Cerebellar cortex (tissue), 1 donor: Measurements from ENCODE around the gene PITX1.
"Not testable (repeated sequence)": the region's sequence is repeated elsewhere in the genome, so short reads cannot be mapped to it uniquely, and the experiment has no call there.

Source experiments
- DNase-seq: peaks from one replicate; pipeline ENCODE4 v3.0.0-alpha.2; 2015; ENCODE audit warnings: low spot score

Gene PITX1

DNA sequence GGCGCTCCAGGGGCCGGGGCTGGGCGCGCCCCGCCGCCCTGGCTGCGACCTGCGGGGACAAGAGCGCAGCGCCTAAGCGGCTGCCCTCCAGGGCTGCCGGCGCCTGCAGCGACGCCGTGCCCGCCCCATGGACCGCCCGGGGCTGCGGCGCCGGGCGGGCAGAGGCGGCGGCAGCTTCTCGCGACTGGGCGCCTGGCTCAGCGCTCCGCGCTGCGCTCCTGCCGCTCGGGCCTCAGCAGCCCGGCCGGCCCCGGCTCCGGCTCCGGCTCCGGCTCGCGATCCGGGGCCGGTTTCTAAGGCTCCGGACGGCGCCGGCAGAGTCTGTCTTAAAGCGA, at the start of gene PITX1:
TSS of gene PITX1 (minus strand) at position 328 of the 335 bp plus-strand sequence. CDS start 347 bp downstream, outside the sequence.
- no peak for DNase-seq

DNA sequence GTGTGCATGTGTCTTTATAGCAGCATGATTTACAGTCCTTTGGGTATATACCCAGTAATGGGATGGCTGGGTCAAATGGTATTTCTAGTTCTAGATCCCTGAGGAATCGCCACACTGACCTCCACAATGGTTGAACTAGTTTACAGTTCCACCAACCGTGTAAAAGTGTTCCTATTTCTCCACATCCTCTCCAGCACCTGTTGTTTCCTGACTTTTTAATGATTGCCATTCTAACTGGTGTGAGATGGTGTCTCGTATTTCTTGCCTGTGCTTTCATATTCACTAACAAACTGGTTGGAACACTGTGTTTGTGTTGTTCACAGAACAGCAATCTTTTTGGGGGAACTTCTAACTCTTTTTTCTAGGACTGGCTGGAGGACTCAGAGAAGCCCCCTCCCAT, 49.3 kb upstream of the PITX1 start:
- not testable (repeated sequence) for DNase-seq

DNA sequence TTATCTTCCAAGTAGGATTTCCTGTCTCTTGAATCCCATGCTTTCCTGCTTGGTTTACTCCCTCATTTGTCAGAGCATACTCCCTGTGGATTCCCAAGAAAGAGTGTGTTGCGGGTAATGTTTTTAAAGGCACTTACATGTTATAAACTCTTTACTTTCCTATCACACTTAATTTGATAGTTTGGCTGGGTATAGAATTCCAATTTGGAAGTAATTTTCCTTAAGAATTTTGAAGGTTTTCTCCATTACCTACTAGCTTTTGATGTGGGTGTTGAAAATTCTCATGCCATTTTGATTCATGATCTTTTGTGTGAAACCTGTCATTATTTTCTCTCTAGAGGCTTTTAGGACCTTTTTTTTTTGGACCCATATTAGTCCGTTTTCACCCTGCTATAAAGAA, 47.2 kb upstream of the PITX1 start:
- DNase-seq, result no peak

DNA sequence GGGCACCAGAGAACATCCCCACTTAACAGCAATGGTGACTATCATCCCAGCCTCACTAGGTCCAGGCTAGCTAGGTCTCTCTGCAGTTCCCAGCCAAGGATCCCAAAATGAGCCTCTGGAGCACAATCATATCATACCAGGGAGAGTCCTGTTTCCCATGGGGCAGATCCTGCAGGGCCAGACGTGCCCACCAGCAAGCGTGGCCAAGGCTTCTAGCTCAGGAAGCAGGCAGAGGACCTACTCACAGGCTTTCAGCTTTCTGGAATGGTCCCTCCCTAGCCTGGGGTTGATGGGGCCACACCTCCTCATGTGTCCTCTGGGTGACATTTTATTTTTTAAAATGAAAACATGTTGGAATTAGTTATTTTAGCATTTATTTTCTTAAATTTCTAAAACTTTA, 45.7 kb upstream of the PITX1 start:
- DNase-seq, result no peak

DNA sequence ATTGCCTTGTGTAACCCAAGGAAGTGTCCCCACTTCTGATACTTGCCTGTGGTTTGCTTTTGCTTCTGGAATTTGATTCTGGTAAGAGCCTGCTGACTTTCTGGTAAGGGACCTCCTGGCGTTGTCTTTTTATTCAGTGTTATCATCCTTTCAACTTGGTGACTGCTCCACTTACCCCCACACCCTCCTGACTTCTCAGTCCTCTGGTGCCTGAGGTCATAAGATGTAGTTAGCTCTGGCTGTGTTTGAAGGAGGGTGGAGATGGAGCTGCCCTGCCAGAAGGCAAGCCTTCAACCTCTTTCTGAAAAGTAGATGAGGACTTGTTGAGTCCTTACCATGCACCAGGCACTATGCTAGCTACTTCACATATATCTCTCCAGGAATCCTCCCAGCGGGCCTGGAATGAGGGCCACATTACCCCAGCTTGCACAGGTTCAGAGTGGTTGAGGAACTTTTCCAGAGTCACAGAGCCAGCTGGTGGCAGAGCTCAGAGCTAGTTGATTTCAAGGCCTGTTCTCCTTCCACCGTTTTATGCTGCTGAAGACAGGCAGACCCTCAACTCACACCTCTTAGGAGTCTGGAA, 45.2 kb upstream of the PITX1 start:
- DNase-seq, result no peak

DNA sequence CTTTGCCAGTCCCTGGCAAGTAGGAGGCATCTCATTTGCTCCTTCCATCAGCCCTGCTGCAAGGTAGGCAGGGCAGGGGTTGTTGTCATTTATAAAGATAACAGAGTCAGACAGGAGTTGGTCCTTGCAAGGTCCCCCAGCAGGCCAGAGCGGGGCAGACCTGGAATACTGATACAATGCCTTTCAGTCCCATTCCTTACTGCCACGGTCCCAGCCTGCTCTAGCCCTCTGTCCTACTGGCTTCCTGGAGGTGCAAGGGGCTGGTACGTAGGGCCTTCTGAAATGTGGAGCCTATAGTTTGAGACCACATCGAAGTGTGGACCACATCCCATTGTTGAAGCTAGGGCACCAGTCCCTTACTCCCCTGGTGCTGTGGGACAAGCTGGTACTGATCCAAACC, 42.8 kb upstream of the PITX1 start:
- no peak for DNase-seq

DNA sequence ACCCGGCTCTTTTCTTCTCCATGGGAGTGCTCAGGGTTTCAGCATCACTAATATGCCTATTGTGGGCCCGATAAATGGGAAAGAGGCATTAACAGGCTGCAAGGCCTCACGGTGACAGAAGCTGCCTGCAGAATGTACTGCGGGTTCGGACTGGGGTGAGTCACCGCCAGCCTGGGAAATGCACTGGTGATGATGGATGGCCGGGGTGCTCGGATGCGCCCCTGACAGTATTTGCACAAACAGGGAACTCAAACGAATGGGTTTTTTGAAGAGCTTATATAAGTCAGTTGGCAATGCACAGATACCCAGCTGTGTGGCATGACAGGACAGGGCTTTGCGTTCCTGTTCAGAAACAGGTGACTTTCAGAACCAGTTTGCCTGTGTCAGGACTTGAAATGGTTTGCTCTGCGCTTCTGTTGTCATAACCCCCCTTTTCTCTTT, 42.0 kb upstream of the PITX1 start:
- DNase-seq, result no peak

DNA sequence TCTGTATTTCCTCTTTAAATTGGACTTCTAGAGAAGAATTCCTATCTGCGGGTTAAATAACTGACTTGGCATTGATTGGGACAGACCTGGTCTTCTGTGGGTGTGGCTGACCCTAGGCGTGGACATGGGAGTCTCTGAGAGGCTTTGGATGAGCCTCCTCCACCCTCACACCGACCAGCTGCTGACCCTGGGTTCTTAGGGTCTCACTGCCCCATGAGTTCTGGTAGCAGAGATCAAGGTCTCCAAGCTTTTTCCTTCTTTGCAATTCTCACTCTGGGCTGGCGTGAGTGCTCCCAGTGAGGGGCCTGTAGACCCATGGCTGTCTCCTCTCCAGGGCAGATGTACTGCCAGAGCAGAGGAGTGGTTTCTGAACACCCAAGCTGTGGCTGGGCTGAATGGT, 41.6 kb upstream of the PITX1 start:
- no peak for DNase-seq

DNA sequence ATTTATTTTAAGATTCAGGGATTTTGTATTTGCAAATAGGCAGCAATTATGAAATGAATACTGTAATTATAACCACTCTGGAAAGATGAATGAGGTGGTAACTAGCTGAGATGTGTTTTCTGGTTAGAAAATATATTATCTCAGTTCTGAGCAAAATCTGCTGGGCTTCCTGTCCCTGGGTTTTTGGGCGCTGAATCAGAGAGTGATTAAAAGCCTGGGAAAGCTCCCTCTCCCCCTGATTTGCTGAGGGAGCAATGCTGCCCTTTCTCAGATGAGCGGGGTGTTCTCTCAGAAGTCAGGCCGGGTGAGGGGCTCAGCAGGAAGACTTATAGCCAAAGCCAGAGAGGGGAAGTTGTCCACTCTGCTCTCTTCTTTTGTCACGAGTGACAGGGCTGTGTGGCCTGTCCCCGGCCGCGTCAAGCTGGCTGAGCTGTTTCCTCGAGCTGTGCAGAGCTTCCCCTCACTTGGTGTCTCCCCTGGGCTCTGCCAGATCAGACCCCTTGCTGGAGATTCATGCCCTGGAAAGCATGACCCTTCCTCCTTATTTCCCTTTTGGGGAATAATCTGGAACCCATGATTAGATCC, 39.8 kb upstream of the PITX1 start:
- DNase-seq, result no peak

DNA sequence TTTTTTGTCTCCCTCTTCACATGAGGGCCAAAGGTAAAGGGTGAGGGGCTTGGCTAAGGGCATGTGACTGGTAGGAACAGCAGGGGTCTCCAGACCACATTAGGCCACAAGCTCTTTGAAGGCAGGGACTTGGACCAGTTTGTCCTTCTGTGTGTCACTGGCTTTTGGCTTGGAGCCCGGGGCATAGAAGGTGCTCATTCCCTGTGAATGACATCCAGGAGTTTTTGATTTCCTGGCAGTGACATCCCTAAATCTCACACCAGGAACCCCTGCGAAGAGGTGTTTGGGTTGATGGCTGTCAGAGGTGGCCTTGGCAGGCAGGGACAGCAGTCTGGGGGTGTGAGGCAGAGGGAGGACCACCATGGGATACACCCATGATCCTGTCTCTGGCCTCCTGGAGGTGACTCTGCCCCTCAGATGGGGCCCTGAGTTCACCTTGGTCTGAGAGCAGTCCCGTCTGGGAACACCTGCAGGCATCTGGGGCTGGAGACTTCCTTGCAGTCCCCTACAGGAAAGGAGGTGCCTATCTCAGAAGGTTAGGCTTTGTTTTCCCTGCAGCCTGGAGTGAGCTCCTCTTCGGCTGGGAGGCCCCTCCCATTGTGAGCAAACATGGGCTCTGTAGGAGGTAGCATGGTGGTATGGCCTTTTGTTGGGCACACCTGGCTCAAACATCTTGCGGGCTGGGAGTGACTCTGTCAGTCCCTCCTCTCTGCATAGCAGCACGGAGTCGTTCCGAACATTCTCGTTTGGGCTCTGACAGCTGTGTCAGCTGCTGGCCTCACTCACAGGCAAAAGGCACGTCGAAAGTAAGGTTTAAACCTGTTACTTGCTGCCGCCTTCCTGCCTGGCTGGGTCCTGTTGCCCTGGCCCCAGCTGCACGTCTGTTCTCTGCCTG, 38.6 kb upstream of the PITX1 start:
- no peak for DNase-seq

DNA sequence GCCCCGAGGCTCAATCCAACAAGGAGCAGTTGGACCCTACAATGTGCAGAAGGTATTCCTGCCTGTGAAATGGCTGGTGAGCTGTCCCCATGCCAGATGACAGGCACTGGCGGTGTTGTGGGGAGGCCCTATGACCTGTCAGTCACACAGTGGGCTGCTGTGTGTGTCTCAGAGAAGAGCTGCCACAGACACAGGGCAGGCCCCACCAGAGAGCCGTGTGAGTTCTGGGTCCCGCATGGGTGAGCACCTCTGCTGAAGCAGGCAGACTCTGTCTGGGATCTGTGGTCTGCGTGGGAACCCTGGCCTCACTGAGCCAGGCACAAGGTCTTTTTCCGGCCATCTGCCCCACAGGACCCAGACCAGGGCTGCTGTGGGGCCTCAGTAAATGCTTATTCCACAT, 37.3 kb upstream of the PITX1 start:
- no peak for DNase-seq

DNA sequence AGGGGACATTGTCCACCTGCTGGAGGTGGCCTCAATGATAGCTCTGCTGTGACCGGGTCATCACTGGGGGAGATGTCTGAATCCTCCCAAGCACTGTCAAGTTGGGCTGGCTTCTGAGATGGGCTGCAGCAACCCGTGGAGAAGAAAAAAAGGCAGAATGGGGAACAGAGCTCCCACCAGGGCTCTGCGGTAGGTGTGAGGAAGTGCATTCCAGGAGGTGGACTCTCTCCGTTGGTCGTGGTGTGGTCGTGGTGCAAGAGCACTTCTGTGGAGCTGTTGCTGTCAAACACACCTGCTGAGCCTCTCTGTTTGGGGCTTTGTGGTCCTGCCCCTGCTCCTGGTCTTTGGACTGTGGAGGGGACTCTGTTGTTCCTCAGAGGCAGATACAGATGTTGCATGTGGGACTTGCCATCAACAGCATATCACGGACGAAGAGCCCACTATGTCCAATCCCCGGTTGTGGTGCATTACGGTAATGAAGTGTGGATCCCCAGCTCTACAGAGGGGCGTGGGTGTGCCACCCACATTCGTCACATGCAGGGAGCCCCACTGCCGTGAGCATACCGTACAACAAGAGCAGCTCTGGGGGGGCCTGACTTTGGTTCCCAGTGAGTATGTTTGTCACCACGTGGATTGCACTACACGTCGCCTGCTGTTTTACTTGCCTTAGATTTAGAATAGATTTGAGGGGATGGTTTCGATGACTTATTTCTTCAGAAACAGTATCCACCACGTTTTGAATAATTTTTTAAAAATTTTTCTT, 36.0 kb upstream of the PITX1 start:
- DNase-seq, result no peak

DNA sequence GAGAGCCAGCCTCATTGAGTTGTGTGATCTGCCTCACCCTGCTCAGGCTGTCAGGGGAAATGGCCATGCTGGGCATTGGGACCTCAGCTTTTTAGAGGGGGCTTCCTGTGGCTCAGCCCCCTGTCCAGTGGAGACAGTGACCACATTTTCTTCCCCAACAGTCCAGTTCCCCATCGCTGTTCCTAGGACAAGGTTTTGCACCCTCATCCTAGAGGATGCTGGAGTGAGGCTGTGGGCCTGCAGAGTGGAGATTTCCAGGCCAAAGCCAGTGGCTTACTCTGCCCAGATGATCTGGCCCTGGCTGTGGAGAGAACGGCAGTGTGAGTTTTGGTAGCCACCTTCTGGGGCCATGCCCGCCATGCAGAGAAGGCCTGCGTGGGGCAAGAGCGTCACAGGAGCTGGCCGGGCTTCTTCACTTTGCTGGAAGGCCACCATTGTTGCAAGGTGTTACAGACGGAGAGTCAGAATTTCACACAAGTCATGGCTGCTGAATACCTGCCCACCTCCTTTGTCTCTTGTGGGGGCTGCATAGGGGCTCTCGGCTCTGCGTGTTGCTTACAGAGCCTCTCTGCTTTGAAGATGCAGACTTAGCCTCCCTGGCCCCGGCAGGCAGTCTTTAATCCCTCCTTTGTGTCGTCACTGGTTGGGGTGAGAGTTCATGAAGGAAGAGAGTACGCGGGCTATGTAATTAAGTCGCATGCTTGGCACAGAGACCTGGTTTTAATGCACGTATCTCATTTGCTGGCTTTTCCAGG, 35.2 kb upstream of the PITX1 start:
- DNase-seq, result no peak

DNA sequence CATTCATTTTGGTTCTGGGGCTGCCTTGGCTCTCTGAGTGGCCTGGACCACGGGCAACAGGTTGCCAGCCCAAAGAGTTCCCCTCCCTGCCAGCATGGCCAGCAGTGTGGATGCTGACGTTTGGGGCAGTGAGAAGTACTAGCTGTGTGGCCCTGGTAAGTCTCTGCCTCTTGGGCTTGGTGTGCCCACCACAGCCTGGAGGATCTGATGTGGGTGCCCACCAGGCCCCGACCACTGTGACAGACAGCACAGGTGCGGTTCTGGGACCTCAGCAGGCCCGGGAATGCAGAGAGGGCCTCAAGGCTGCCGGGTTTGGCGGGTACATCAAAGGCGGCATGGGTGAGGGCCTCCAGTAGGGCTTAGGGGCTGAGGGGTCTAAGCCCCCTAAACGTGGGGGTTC, 33.6 kb upstream of the PITX1 start:
- DNase-seq, result no peak

DNA sequence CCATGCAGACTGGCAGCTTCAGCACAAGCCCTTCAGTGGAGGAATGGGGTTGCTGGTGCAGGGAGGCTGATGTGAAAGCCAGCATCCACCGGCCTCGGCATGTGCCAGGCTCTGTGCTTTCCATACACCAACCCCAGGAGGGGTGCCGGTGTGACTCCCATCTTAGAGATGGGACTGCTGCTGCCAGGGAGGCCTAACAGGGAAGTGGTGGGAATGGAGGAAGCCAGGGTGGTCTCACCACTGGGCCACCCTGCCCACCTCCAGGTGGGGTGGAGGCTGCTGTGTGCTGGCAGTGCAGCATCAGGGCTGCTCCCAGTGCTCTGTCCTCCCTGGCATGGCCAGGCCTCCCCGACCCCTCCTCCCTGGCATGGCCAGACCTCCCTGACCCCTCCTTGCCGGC, 32.8 kb upstream of the PITX1 start:
- no peak for DNase-seq

DNA sequence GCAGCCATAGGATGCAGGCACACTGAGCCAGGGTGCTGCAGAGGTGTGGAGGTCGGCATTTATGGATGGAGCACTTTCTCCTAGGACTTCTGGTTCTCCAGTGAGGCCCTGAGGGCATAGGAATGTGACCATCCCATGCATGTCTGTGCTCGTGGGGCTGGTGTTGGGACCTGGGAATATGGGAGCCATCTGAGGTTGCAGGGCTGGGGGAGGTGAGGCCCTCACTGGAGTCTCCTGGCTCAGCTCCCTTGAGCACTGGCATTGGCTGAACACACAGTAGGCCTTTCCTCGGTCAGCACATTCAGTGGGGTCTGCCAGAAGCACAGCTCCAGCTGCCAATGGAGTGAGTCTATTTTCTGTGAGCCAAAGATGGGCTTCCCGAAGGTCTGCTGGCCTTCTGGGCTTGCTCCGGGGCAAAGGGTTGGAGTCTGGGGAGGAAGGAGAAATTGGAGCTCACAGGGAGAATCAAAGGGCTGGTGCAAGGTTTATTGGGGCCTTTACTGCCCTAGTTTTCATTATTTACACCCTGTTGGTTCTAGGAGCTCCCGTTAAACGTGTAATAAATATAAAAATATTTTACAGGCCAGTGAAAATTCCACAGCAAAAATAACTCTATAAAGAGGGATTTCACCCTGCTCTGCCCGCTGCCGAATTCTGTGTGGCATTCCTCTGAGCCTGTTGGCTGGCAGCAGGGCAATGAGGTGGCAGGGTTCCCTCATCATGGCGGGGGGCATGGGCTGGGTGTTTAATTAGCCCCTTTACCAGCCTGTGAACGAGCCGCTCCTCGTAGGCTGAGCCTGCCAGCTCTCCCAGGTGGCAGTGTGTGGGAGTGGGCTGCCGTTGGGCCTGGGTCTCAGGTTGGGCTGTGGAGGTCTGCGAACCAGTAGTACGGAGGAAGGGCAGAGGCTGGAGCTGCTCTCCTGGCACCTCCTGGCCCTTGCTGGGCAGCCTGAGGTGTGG, 31.6 kb upstream of the PITX1 start:
- DNase-seq, result no peak

DNA sequence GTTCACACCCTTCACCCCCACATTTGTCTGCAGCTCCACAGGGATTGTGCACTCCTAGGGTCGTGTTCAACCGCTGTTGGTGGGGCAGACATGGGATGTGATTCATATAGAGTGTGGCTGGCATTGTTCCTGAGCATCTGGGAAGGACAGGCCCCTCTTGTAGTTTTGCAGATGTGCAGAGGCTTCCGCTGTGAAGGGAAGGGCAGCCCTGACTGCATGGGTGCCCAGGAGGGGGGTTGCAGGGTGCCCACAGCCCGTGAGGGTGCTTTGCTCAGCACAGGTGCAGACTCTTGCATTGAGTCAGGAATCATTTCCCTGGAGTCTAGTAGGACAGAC, 30.2 kb upstream of the PITX1 start:
- DNase-seq, result no peak

DNA sequence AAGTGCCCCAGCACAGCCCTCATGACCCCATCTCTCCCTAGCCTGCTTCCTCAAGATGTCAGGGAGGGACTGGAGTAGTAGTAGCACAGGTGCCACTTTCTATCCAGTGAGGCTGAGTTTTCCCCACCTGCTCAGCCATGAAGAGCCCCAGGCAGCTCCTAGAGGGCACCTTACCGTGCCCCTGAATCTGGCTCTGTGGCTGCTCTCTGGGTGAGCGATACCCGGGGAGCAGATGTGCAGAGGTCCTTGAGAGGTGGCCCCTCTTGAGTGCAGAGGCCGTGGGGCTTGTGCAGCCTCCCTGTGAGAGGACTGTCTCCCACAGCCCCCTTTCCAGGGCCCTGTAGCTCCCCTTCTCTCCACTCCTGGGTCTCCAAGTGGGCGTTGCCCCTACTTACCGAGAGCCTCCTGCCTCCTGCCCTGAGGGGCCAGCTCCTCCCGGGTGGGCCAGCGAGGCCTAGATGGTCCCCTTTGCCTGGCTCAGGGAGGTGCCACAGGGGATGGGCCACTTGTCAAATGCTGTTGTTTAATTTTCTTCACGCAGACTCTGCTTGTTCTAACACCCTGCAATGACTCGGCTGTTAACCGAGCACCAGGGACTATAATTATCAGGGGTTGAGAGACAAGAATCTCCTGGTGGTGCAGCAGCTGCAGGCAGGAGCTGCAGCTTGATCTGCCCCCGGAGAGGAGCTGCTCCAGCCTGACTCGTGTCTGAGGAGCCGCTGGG, 29.6 kb upstream of the PITX1 start:
- DNase-seq, result no peak

DNA sequence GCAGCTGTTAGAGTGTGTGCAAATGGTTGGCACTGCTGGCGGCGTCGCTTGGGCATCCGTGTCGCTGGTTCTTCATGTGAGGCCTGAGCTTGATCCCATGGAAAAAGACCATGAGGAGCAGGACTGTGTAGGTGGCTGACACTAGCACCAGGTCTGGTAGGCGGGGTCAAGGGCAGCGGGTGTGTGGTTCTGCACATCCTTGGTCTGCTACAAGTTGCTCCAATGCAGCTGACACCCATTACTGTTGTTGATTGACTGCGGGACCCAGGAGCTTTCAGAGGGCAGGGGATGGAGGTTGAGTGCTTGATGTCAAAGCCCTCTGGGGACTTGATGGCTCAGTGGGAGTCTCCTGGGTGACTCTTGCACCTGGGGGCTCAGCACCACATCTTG, 29.0 kb upstream of the PITX1 start:
- no peak for DNase-seq
